Stimulated activated CD4-positive, alpha-beta T cell treated with anti-CD3 and anti-CD28 coated beads, Interleukin-15, amount 100 ng/mL, for 1 hour (primary cell): ENCODE measurements around the gene WDR75.

ENCODE experiments used
- DNase-seq, 2 donors: peaks; one replicate each; pipeline ENCODE4 v3.0.0-alpha.2; 2020; ENCODE audit warnings: low read depth in 1 of 2, low spot score in 1 of 2

WDR75 gene

GRCh38 chr2:189498205-189498604 lies 56.9 kb downstream of the WDR75 start:
- DNase-seq, result no peak

DNA sequence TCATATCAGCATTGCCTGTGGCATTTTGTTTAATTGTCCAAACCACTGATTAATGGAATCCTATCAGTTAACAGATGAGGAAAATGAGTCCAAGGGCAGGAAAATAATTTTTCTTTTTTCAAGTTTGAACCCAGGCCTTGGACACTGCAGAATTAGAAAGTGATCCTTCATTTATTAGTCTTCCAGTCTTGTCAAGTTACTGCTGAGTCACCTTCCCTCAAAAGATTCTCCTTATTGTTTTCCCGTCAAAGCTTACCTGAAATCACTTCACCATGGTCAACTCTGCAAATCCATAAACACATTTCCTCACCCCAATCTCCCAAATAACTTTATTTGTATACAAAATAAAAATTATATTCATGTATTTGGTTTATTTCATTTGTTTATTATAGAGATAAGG lies 57.9 kb downstream of the WDR75 start:
- DNase-seq, result no peak

- DNase-seq, result no peak
Measured at GRCh38 chr2:189500456-189501160, 59.3 kb downstream of the WDR75 start.

GRCh38 chr2:189501487-189501886 lies 60.2 kb downstream of the WDR75 start:
- no peak for DNase-seq

- DNase-seq, result no peak
Measured at GRCh38 chr2:189502714-189503113, 61.4 kb downstream of the WDR75 start.

GRCh38 chr2:189504238-189504637 lies 63.0 kb downstream of the WDR75 start:
- no peak for DNase-seq

GRCh38 chr2:189505492-189505891 lies 64.2 kb downstream of the WDR75 start:
- DNase-seq, result no peak

GRCh38 chr2:189506514-189506976 lies 65.3 kb downstream of the WDR75 start:
- no peak for DNase-seq

DNA sequence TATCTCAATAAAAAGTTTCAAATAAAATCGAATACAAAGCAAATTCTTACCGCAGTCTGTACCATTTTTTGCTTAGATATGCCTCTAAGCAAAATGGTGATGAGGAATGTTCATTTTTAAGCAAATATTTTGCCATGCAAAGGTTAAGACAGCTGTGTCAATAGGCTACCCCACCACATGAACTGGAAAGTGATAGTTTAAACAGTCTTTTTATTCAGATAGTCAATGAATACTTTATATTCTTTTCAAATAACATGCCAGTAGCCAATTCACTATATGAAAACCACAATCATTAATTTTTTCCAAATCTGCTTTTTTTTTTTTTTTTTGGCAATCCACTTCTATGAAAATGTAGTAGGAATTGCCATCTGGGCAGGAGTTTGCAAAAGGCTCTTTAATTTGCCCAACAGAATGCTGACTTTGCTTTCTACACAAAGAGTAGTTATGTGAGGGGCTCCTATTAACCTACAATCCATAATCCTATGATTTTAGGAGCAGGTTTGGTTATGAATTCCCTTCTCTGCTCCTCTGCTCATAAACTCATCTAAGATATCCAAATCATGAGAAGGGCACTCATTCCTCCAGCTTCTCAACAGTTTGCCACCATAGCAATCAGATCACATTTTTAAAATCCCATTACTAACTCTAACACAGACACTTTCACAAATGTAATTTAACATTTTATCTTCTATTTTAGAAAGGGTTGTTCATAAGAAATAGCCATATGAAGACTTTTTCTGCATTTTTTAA lies 70.1 kb downstream of the WDR75 start:
- DNase-seq, result no peak

GRCh38 chr2:189511960-189512319 lies 70.7 kb downstream of the WDR75 start:
- DNase-seq, result no peak

GRCh38 chr2:189512879-189513278 lies 71.6 kb downstream of the WDR75 start:
- DNase-seq, result no peak

DNA sequence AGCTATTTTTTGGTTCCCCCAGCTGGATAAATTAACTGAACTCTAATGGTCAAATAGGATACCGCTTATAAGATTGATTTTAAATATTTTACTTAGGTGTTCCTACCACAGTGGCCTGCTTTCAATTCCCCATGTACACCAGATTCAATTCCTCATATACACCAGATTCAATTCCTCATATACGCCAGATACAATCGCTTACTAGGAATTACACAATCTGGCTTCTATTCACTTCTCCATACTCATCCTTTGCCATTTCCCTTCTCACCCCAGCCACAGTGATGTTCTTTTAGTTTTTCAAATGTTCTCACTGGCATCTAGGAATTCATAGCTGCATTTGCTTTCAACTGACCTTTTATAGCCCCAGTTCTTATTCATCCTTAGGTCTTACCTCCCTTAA lies 72.8 kb downstream of the WDR75 start:
- DNase-seq, result no peak

- no peak for DNase-seq
Measured at GRCh38 chr2:189515264-189515663, 74.0 kb downstream of the WDR75 start.

- no peak for DNase-seq
Measured at GRCh38 chr2:189516546-189516945, 75.3 kb downstream of the WDR75 start.

DNA sequence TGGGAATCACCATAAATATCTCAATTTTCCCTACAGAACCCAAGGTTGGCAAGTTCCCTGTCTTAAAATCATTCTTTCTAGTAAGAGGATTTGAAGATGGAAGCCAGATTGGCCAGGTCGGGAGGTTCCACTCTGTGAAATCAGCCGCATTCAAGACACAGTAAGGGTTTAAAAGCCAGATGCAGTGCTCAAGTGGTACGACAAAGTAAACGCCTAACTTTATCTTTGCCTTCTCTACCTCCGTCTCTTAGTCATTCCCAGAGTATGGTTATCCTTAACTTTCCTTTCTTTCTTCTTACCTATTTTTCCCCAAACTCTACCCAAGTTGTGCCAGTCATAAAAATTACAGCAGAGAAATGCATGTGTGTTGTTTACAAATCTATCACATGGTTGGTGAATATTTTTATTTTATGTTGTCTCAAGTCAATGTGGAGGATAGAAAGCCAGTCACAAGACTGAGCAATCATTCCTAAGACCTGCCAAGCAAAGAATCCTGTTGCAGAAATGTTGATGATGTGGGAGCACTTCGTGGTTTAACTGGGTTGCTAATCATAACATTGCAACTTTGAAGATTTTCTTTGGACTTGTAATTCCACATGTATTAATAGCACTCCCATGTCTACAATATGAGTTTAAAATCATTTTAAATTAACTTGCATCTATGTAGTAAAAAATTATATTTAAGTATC lies 76.7 kb downstream of the WDR75 start:
- DNase-seq, result no peak

DNA sequence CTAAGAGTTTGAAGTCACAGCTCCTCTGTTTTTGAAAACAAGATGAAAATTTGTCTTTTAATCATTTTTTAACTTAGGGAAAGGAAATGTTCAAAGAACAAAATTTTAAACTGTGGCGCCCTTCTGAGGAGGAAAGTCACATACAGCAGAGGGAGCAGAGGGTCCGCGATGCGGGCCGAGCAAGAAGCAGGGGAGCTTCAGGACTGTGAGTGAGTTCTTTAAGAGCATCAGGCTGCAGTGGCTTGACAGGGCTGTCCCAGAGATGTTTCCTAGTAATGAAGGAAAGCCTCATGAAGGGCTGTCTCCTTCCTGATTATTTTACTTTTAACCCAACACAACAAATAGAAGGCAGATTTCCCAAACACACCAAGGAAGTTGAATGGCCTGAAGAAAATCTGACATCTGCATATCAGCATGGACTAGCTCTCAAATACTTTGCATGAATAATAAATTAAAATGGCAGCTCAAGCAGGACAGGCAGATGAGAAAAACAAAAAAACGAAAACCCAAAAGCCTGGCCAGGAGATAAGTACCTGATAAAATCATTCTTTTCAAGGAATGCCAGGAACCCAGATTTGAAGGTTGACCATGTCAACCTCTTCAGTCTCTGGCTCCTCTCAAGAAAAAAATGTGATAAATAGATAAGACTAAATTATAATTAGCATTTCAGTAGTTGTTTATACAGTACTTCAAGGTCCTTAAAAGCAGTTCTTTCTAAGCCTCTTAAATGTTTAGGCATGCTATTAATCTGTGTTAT lies 78.5 kb downstream of the WDR75 start:
- DNase-seq, result no peak

- DNase-seq, result no peak
Measured at GRCh38 chr2:189521699-189522434, 80.6 kb downstream of the WDR75 start.

DNA sequence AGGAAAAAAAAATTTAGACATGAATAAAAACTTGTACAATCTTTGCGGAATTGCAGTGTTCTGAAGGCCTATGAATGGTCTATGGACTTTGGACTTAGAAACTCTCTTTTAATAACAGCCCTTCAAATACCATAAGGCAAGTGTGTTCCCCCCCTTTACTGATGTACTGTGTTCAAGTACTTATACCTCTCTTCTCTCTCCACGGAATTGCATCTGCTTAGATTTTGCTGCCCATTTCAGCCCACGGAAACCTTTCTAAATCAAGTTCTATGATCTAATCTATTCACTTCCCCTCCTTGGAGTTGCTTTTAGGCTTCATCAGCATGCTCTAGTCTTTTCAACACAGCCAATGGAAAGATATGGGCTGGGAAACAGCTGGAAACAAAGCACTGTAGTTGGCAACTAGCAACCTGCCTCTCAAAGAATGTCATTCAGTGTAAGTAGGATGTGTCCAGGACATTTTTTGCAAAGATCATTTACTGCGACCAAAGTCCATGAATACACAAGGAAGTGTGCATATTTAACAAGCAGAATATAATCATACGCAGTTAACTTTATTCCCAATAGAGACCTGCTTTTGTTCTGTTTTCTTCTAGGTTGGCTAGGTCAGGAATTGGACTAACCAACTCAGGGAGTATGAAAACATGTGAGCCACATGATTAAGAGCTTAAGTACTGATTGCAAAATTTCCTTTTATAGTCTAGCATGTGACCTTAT lies 81.3 kb downstream of the WDR75 start:
- DNase-seq, result no peak

DNA sequence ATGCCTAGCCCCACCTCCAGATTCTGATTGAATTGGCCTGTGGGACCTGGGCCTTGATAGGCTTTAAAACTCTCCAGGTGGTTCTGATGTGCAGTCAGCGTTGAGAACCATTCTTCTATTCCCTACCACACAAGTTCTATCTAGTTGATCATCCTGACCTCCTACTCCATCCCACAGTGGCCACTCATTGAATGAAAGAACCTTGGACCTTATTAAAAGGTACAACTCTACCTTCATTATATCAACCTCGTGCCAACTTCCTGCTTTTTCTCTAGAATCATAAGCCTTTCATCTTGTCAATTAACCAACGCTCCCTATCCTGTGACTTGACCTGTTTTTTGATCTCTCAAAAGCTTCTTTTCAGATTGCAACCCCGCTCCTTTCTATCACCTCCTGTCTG lies 83.5 kb downstream of the WDR75 start:
- DNase-seq, result no peak
